HG03025 (cell line): ENCODE measurements around the gene CUL9.

Experiments
- ATAC-seq: cut with Tn5 transposase; IDR thresholded peaks from one replicate; pipeline ENCODE4 v1.9.1; 2021; ENCODE audit warnings: mild to moderate bottlenecking, moderate library complexity; ENCODE audit not compliant: unreplicated experiment, low FRiP score

CUL9 gene

DNA sequence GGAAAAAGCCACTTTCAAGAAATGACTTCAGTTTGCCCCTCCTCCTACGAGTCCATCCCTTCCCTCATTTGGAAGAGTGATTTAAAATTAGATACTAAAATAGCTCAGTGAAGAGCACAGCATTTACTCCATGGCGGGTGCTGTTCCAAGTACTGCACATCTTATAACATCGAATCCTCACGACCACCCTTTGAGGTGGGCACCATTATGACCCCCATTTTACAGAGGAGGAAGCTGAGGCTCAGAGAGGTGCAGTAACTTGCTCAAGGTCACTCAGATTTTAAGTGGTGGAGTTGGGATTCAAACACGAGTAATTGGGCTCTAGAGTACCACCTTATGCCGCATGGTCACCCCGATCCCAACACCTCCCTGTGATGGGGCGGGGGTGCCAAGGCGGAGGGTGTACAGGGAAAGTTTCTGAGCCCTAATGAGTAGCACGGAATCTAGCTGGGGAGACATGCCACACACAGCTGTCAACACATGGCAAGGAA lies 86.8 kb downstream of the CUL9 start:
- no peak for ATAC-seq

DNA sequence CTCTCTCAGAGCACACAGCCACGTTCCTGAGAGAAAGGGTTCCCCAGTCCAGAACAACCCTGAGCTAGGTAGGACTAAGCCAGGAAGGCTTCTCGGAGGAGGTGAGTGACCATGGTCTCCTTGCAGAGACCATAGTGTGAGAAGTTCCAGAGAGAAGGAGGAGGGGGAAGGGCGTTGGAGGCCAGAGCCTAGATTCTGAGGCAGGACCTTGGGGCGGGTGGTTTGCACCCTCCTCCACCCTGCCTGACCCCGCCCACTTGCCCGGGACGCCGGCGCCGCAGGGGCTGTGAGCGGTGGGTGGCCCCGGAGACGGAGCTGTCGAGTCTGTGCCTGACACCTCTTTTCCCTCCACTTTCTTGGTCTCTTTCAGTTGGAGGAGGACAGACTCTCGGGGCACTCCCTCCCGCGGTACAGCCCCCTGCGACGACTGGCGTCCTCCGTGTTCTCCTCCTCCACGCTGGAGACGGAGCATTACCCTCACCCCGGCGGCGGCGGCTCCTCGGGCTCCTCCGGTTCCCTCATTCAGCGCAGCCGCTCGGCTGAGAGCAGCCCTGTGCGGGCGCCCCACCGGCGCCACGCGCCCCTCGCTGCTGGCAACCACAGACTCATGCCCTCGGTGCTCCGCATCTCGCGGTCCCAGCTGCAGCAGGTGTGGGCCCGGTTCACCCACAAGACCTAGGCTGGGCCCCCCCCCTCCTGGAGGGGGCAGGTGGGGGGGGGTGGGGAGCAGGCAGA lies 87.4 kb downstream of the CUL9 start:
- no peak for ATAC-seq

DNA sequence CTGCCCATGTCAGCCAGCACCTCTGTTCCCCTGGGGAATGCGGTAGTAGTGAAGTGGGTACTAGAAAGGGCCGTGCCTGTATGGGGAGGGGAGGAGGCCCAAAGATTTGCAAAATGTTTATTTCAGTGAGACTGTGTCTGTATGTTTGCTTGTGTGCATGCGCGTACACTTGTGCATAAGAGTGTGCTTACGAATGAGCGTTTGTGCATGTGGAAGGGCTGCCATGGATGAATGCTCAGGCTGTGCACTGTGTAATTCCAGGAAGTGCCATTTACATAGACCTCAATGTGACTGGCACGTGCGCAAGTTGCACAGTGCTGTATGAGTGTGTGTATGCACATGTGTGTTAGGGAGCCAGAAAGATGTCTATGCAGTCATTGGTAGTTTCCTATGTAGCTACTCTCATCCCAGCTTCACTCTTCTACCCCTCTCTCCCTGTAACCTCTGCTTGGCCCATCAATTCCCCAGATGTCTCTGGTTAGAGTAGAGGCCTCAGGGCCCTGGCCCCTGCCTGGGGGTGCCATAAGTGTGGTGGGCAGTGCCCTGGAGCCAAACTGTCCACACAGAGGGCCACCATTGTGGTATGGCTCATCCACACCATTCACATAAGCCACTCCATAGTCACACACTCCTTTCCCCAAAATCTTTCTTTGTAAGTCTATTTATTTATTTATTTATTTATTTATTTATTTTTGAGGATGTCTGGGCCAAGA lies 89.3 kb downstream of the CUL9 start:
- ATAC-seq: no peak

DNA sequence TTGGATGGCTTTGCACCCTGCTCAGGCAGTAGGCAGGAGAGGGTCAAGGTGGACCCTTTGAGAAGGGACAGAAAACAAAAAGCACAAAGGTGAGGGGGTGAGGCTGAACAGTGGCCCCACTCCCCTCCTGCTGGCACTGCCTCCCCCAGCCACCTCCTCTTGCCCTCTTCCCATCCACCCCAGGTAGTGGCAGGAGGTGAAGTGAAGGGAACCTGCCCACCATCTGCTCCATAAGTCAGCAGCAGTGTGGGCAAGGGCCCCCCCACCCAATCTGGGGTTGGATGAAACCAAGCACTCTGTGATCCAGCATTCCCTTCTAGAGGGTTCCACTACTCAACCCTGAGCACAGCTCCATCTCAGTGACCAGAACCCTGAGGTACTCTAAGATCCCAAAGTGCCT lies 89.9 kb downstream of the CUL9 start:
- ATAC-seq: no peak

DNA sequence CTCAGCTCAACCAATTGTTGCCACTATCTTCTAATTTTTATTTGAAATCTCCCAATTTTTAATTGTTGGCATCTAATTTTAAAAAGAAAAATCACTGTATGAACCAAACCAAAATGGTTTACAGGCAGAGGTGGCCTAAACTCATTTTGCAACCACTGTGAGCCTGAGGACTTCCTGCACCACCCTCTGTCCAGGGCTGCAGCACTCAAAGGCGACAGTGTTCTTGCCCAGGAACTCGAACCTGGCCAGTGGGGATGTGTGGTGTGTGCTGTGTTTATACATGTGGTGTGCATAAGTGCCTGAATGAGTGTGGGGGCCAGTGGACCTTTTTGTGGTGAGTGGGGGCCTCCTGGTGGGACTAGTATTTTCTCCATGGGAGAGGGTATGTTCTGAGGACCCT lies 91.7 kb downstream of the CUL9 start:
- no peak for ATAC-seq
